ENCODE results near the gene COX6A1.

The COX6A1 gene

DNA sequence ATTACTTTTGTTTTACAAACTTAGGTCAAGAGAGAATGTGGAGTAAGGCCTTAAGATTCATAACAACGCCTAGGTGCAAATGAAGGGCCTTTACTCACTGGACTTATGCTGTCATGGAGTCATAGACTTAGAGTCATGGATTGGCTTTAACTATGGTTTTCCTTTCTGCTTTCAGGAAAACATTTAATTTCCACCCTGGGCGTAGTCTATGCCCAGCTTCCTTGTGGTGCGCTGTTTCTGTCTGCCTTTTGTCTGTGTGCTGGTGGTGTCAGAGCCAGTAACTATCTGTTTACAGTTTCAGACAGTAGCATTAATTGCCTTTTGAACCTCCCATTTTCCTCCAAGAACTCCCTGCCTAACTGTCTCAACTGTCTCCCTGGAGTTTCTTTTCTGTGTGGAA is 31.8 kb upstream of the COX6A1 start:
- H3K27me3 ChIP-seq (ENCODE audit: low read length): no peaks in the 10 kb centered on the region
- H3K4me2 ChIP-seq (ENCODE audit: low read depth, low read length, poor library complexity, severe bottlenecking): no peak overlapping the region
- H3K79me2 ChIP-seq (ENCODE audit: insufficient read depth, low read length): no peaks in the 10 kb centered on the region
- TF ChIP-seq, protein P1, sequence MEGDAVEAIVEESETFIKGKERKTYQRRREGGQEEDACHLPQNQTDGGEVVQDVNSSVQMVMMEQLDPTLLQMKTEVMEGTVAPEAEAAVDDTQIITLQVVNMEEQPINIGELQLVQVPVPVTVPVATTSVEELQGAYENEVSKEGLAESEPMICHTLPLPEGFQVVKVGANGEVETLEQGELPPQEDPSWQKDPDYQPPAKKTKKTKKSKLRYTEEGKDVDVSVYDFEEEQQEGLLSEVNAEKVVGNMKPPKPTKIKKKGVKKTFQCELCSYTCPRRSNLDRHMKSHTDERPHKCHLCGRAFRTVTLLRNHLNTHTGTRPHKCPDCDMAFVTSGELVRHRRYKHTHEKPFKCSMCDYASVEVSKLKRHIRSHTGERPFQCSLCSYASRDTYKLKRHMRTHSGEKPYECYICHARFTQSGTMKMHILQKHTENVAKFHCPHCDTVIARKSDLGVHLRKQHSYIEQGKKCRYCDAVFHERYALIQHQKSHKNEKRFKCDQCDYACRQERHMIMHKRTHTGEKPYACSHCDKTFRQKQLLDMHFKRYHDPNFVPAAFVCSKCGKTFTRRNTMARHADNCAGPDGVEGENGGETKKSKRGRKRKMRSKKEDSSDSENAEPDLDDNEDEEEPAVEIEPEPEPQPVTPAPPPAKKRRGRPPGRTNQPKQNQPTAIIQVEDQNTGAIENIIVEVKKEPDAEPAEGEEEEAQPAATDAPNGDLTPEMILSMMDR (IDR thresholded peaks at IDR 0.05; ENCODE audit: insufficient read depth, low read length, poor library complexity, severe bottlenecking): no peak
- no peak for TF ChIP-seq EZH2phosphoT487 (conservative IDR thresholded peaks at IDR 0.05; ENCODE audit: low read length)
- H4K20me1 ChIP-seq (ENCODE audit: low read depth, low read length): no peaks in the 10 kb centered on the region
- H3K4me3 ChIP-seq (ENCODE audit: insufficient read depth, low read length, poor library complexity, severe bottlenecking): no peak overlapping the region
- no peaks in the 10 kb centered on the region for H3K36me3 ChIP-seq (ENCODE audit: low read length)
- no peak overlapping the region for H2AFZ ChIP-seq (ENCODE audit: low read depth, low read length, severe bottlenecking)
- no peak overlapping the region for H3K27ac ChIP-seq (ENCODE audit: low read depth, low read length)
- no peak overlapping the region for H3K9ac ChIP-seq (ENCODE audit: low read length)
- no peaks in the 10 kb centered on the region for H3F3A ChIP-seq (ENCODE audit: insufficient read depth)
- H3K9me2 ChIP-seq (replicated peaks; ENCODE audit: insufficient read depth, low read length): no peaks in the 10 kb centered on the region
- H3K9me3 ChIP-seq (ENCODE audit: insufficient read depth, low read length): no peaks in the 10 kb centered on the region

DNA sequence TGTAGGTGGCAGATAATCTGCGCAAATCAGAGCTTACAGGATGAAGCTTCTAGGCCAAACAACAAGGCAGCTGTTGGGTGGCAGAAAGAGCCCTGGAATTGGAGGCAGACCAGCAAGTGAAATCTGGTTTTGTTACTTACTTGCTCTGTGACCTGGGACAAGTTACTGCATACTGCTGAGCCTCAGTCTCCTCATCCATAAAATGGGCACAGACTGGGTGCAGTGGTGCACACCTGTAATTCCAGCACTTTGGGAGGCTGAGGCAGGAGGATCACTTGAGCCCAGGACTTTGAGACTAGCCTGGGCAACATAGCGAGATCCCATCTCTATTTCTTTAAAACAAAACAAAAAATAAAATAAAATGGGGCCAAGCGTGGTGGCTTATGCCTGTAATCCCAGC is 31.4 kb upstream of the COX6A1 start:
- Histone ChIP-seq H3K9me3 (ENCODE audit: insufficient read depth, low read length) (no peaks in the 10 kb centered on the region), H3K4me3 (ENCODE audit: insufficient read depth, low read length, poor library complexity, severe bottlenecking) (no peak overlapping the region), H3F3A (ENCODE audit: insufficient read depth) (no peaks in the 10 kb centered on the region), H3K79me2 (ENCODE audit: insufficient read depth, low read length) (no peaks in the 10 kb centered on the region), H4K20me1 (ENCODE audit: low read depth, low read length) (no peaks in the 10 kb centered on the region), H3K9me2 (replicated peaks; ENCODE audit: insufficient read depth, low read length) (no peaks in the 10 kb centered on the region), H3K27me3 (ENCODE audit: low read length) (no peaks in the 10 kb centered on the region), H2AFZ (ENCODE audit: low read depth, low read length, severe bottlenecking) (no peak overlapping the region), H3K4me2 (ENCODE audit: low read depth, low read length, poor library complexity, severe bottlenecking) (no peak overlapping the region), H3K36me3 (ENCODE audit: low read length) (no peaks in the 10 kb centered on the region), H3K9ac (ENCODE audit: low read length) (no peak overlapping the region), H3K27ac (ENCODE audit: low read depth, low read length) (no peak overlapping the region)
- TF ChIP-seq, protein P1 (IDR thresholded peaks at IDR 0.05; ENCODE audit: insufficient read depth, low read length, poor library complexity, severe bottlenecking): no peak
- no peak for TF ChIP-seq EZH2phosphoT487 (conservative IDR thresholded peaks at IDR 0.05; ENCODE audit: low read length)

DNA sequence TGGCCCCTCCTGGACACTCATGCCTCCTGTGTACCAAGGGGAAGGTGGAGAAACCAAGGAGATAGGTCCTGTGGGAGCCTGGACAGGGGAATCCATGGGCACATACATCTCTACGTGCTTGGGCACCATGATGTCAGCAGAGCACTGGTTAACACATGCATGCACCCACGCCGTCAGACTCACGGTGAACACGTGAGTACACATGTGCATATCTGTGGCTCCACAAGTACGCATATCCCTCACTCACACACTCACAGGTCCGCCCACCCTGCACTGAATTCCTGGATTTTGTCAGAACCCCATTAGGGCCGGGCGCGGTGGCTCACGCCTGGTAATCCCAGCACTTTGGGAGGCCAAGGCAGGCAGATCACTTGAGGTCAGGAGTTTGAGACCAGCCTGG is 29.1 kb upstream of the COX6A1 start:
- H3K79me2 ChIP-seq (ENCODE audit: insufficient read depth, low read length): no peaks in the 10 kb centered on the region
- H3K27ac ChIP-seq (ENCODE audit: low read depth, low read length): no peak overlapping the region
- no peaks in the 10 kb centered on the region for H4K20me1 ChIP-seq (ENCODE audit: low read depth, low read length)
- H2AFZ ChIP-seq (ENCODE audit: low read depth, low read length, severe bottlenecking): no peak overlapping the region
- H3K9me3 ChIP-seq (ENCODE audit: insufficient read depth, low read length): no peaks in the 10 kb centered on the region
- TF ChIP-seq, protein P1 (IDR thresholded peaks at IDR 0.05; ENCODE audit: insufficient read depth, low read length, poor library complexity, severe bottlenecking): no peak
- TF ChIP-seq EZH2phosphoT487 (conservative IDR thresholded peaks at IDR 0.05; ENCODE audit: low read length): no peak
- no peaks in the 10 kb centered on the region for H3F3A ChIP-seq (ENCODE audit: insufficient read depth)
- H3K4me2 ChIP-seq (ENCODE audit: low read depth, low read length, poor library complexity, severe bottlenecking): no peak overlapping the region
- H3K9me2 ChIP-seq (replicated peaks; ENCODE audit: insufficient read depth, low read length): no peaks in the 10 kb centered on the region
- H3K9ac ChIP-seq (ENCODE audit: low read length): no peak overlapping the region
- H3K4me3 ChIP-seq (ENCODE audit: insufficient read depth, low read length, poor library complexity, severe bottlenecking): no peak overlapping the region
- no peaks in the 10 kb centered on the region for H3K36me3 ChIP-seq (ENCODE audit: low read length)
- H3K27me3 ChIP-seq (ENCODE audit: low read length): no peaks in the 10 kb centered on the region

Data from SU-DHL-6 (cell line).